Tibial nerve (tissue), 3 donors: ENCODE data around the gene CCDC78.

Experiments used
- CTCF ChIP-seq, 5 experiments: fragments of 200-600 bp in 3 of 5; fragments of 450-650 bp in 2 of 5; sonication (generic) in 3 of 5; IDR thresholded peaks; one replicate each; pipeline ENCODE4 v1.5.1; 2016 to 2019; ENCODE audit warnings: antibody characterized with exemption in 5 of 5, mild to moderate bottlenecking in 3 of 5, moderate library complexity in 2 of 5
- POLR2A ChIP-seq, 2 donors: fragments of 450-650 bp; IDR thresholded peaks; one replicate each; pipeline ENCODE4 v1.6.1; 2017; ENCODE audit warnings: antibody characterized with exemption in 2 of 2, mild to moderate bottlenecking in 2 of 2, moderate library complexity in 2 of 2

- no peak for TF ChIP-seq CTCF (IDR thresholded peaks at IDR 0.05)
- TF ChIP-seq POLR2A (IDR thresholded peaks at IDR 0.05), result no peak
Measured at GRCh38 chr16:736936-737481, 10.8 kb upstream of the CCDC78 start.
